Measurements from ENCODE around the gene ZSCAN26.

- TF ChIP-seq CTCF (conservative IDR thresholded peaks at IDR 0.05; ENCODE audit: low read depth, low read length): no peak
- no peak for TF ChIP-seq POLR2A (IDR thresholded peaks at IDR 0.05; ENCODE audit: low read depth, low read length)
- TF ChIP-seq RFX5 (IDR thresholded peaks at IDR 0.05; ENCODE audit: low read depth, low read length): no peak
- TF ChIP-seq USF2 (IDR thresholded peaks at IDR 0.05; ENCODE audit: low read depth, low read length): no peak
These were observed 40.5 kb upstream of the ZSCAN26 start for GRCh38 chr6:28226460-28226859.

Data from IMR-90 (cell line).